Heart left ventricle (tissue), 13 donors: ENCODE data around the gene TXNRD2.

Experiments used
- POLR2A ChIP-seq, 2 donors: fragments of 450-650 bp; IDR thresholded peaks; one replicate each; pipeline ENCODE4 v1.6.1; 2017; ENCODE audit warnings: antibody characterized with exemption in 2 of 2, mild to moderate bottlenecking in 2 of 2, moderate library complexity in 2 of 2
- TF ChIP-seq, protein P1 (sequence below), 12 donors: fragments of 200-600 bp; sonication (generic) in 4 of 12; IDR thresholded peaks; one replicate each; pipeline versions ENCODE4 v1.5.0 to v1.8.0; 2018 to 2022; ENCODE audit warnings: antibody characterized with exemption in 12 of 12, mild to moderate bottlenecking in 5 of 12
- donor health status: ischemic (EF 13 %, LVEDD 7.1; RV severe dilation, severe dysfunction).
- donor health status: DM: no; HTN: yes; CAD: no.
- donor health status: DM: no; HTN: no; CAD: no.
- donor health status: ischemic (EF 25% LVEDD 6.9; RV normal size, moderate dysfunction).
- donor health status: ischemic (EF 25% LVEDD 5.7; RV mildly dilated, moderate dysfunction).
- donor health status: ischemic (EF 35%, LVEDD 5.7; RV mildly dilated, moderate dysfunction).
- donor health status: nonischemic (EF 11% LVEDD 7.7; RV severe dilation, severe dysfunction).
- donor health status: DM: yes; HTN: yes; CAD: no.
- donor health status: PGD.
- donor health status: ischemic (EF 29% LVEDD 5.4; RV normal size, mild dysfunction).
- donor health status: nonischemic (EF 23%, LVEDD 6.1; RV moderate dilation, normal function).

DNA sequence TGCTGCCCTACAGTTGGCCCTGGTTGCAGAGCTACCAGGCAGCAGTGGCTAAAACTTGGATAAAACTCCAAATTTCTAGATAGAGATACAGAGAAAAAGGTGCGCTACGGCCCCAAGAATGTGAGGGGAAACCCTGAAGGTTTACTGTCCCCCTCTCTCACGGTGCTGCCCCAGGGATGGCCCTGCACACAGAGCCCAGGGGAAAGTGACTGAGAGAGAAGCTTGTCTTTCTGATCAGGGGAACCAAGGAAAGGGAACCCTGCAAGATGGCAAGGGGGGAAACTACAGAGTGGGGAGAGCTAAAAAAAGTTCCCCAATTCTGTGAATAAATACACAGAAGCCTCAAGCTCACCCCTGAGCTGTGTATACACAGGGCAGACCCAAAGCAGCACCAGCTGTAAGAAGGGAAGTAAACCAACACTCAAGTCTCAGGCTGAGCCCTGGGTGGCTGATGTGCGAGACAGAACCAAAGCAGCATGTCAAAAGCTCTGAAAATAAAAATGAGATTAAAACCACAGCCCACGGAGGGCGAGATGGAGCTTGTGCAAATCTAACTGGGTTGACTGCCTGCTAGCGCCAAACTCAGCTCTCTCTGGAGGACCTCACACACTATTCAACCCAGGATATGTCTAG is 109.0 kb downstream of the TXNRD2 start:
- TF ChIP-seq, protein P1, sequence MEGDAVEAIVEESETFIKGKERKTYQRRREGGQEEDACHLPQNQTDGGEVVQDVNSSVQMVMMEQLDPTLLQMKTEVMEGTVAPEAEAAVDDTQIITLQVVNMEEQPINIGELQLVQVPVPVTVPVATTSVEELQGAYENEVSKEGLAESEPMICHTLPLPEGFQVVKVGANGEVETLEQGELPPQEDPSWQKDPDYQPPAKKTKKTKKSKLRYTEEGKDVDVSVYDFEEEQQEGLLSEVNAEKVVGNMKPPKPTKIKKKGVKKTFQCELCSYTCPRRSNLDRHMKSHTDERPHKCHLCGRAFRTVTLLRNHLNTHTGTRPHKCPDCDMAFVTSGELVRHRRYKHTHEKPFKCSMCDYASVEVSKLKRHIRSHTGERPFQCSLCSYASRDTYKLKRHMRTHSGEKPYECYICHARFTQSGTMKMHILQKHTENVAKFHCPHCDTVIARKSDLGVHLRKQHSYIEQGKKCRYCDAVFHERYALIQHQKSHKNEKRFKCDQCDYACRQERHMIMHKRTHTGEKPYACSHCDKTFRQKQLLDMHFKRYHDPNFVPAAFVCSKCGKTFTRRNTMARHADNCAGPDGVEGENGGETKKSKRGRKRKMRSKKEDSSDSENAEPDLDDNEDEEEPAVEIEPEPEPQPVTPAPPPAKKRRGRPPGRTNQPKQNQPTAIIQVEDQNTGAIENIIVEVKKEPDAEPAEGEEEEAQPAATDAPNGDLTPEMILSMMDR (IDR thresholded peaks at IDR 0.05): no peak
- TF ChIP-seq POLR2A (IDR thresholded peaks at IDR 0.05): no peak
